SHP77 treated with DMSO at 0.1 percent for 48 hours (cell line): ENCODE measurements around the gene CARD10.
"Not testable (repeated sequence)": the region's sequence is repeated elsewhere in the genome, so short reads cannot be mapped to it uniquely, and the experiment has no call there.

Experiments
- DNase-seq: peaks from one replicate; lab custom pipeline; 2025; lab: John Stamatoyannopoulos, UW

The CARD10 gene

DNA sequence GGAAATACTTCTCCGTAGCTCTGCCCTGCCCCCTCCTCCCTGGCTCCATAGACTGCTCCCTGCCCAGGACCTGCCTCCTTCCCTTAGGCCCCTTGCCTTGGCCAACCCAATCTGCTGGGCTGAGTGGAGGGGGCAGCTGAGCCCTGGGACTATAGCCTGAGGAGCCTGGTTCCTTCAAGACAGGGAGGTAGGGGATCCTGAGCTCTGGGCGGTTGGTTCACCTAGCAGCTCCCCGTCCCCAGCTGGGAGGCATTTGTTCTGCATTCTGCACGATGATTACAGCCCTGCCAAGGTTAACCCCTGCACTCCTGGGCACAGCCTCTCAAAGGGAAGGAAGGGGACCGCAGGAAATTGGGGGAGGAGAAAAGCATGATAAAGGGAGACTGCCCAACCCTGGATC lies 37.5 kb upstream of the CARD10 start:
- DNase-seq, result no peak

GRCh38 chr22:37555029-37555428 lies 35.8 kb upstream of the CARD10 start:
- DNase-seq, result no peak

GRCh38 chr22:37553725-37554124 lies 34.5 kb upstream of the CARD10 start:
- no peak for DNase-seq

DNA sequence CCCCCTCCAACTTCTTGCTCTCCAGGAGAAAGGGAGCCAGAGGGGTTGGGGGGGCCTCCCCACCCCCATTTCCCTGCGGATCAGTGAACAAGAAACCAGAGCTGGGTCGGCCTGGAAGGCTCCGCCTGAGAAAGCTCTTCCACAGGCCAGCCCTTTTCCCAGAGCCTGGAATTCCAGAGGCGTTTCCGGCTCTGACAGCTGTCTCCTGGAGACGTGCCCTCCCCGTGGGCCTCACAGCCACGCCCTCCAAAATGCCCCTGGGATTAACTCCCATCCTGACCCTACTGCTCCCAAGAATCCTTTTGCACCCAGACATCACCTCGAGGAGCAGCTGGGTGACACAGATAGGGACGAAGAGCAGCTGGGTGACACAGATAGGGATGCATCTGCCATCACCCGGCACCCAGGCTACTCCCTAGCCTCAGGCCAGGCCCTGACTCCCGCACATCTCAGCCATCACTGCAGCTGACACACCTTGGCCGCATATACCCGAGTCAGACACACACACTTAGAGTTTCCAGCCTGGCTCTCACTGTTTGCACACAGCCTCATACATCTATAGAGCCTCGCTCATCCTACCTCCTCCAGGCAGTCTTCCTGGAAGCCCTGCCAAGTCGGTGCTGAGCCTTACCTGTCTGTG lies 33.4 kb upstream of the CARD10 start:
- no peak for DNase-seq

DNA sequence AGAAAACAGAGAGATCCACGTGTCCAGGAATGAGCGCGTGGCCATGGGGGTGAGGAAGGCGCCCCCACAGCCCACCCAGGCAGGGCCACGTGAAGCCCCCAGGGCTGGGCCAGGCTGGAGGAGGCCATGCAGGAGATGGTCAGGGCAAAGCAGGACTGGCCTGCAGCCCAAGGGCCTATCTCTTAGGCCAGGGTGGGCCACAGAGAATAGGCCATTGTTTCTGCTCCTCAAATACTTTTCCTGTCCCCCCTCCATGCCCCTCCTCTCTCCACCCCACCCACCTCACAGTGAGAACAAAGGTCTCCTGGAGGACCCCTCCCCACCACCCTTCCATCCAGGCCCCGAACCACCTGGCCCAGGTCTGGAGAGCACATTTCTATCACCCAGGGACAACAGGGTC lies 32.8 kb upstream of the CARD10 start:
- DNase-seq, result no peak

DNA sequence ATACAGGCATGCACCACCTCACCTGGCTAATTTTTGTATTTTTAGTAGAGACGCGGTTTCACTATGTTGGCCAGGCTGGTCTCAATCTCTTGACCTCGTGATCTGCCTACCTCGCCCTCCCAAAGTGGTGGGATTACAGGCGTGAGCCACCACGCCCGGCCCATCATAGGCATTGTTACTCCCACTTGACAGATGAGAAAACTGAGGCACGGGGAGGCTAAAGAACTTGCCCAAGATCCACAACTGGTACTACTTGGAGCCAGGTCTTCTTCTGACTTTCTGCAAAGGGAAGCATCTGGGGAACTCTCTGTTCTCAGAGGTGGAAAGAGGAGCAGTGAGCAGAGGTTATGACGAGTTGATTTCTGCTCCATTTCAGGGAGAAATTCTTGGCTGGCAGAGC lies 31.7 kb upstream of the CARD10 start:
- not testable (repeated sequence) for DNase-seq

- peak; percentile 22 for DNase-seq
Observed at GRCh38 chr22:37549704-37550059, 30.5 kb upstream of the CARD10 start.

DNA sequence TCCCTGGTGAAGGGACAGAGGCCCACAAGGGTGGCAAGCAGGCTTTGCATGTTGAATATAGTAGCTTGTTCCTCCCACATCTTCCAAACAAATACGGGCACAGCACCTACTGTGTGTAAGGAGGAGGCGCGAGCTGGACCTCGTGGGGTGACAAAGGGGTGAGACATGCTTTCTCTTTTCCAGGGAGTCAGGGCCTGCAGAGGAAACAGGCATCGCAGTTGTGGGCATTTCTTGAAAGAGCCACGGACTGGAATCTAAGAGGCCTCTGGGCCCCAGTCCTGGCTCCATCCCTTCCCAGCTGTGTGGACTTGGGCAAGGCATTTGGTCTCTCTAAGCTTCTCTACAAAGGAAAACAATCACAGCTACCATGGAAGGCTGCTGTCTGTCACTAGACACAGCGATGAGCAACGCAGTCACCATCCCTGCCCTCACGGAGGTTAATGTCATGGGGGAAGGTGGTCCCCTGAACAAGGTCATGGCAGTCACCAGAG lies 28.1 kb upstream of the CARD10 start:
- no peak for DNase-seq

- DNase-seq, result no peak
Observed at GRCh38 chr22:37546437-37547250, 27.4 kb upstream of the CARD10 start.

- no peak for DNase-seq
Observed at GRCh38 chr22:37545703-37546436, 26.7 kb upstream of the CARD10 start.

DNA sequence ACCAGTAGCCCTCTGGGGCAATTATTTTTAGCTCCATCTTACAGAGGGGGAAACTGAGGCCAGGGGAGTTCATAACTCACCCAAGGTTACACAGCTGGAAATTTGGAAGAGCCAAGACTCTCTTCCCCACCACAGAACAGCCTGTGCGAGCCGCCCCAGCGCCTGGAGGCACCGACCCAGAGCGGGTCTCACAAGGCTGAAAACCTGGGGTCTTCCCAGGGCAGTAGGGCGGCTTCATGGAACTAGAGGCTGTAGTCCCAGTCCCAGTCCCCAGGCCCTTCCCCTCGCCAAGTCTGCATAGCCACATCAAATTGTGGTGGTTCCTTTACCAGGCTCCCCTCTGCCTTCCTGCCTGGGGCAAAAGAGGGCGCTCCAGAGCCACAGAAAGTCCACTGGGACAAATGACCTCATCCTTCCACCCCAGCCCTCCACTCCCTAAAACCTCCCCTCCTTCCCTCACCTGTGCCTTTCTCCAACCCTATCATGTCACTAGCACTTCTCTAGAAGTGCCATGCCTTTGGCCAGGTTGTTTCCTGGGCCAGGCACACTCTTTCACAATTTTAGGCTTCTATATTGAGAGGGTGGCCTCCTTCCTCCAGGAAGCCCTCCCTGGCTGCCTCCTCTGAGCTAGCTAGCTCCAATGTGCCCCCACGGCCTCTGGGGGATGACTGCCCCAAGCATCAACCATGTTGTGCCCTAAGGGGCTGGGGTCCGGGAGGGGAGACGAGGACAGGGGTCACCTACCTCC lies 25.9 kb upstream of the CARD10 start:
- peak; percentile 9 for DNase-seq

GRCh38 chr22:37542959-37543358 lies 23.7 kb upstream of the CARD10 start:
- no peak for DNase-seq

- DNase-seq, result not testable (repeated sequence)
Observed at GRCh38 chr22:37542416-37542815, 23.2 kb upstream of the CARD10 start.

GRCh38 chr22:37539790-37540189 lies 20.6 kb upstream of the CARD10 start:
- not testable (repeated sequence) for DNase-seq

DNA sequence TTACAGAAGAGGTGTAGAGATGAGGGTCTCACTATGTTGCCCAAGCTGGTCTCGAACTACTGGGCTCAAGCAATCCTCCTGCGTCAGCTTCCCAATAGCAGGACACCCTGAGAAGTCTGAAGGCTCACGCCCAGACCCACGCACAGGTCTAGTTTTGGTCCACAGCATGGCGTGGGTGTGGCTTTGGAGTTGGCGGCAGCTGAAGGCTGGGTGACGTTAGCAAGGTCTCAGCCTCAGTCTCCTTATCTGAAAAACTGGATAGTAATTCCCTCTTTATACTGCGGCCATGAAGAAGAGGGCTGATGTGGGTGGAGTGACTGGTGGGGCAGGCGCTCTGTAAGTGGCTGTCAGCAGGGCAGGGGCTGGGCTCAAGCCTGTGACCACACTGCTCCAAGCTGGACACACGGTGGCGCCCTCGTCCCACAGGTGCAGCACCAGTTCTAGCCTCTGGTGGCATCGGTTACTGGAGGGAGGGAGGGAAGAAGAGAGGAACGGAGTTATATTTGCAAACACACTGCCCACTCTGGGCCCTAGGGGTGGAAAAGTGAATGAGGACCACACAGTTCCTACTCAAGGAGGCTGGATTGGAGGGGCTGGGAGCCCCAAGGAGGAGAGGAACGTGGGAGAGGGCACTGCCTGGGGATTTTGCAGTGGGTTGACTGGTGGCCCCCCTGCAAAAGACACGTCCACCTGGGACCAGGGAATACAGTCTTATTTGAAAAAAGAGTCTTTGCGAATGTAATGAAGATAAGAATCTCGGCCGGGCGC lies 19.6 kb upstream of the CARD10 start:
- DNase-seq, result peak; percentile 80

DNA sequence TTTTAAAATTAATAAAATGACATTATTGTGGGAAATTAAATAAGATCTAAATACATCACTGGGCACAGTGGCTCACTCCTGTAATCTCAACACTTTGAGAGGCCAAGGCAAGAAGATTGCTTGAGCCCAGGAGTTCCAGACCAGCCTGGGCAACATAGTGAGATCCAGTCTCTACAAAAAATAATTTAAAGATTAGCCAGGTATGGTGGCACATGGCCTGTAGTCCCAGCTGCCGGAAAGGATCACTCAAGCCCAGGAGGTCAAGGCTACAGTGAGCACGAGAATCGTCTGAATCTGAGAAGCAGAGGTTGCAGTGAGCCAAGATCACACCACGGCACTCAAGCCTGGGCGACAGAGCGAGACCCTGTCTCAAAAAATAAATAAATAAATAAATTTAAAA lies 15.9 kb upstream of the CARD10 start:
- no peak for DNase-seq

- DNase-seq, result no peak
Observed at GRCh38 chr22:37534445-37534844, 15.2 kb upstream of the CARD10 start.

GRCh38 chr22:37533995-37534394 lies 14.8 kb upstream of the CARD10 start:
- DNase-seq, result no peak

DNA sequence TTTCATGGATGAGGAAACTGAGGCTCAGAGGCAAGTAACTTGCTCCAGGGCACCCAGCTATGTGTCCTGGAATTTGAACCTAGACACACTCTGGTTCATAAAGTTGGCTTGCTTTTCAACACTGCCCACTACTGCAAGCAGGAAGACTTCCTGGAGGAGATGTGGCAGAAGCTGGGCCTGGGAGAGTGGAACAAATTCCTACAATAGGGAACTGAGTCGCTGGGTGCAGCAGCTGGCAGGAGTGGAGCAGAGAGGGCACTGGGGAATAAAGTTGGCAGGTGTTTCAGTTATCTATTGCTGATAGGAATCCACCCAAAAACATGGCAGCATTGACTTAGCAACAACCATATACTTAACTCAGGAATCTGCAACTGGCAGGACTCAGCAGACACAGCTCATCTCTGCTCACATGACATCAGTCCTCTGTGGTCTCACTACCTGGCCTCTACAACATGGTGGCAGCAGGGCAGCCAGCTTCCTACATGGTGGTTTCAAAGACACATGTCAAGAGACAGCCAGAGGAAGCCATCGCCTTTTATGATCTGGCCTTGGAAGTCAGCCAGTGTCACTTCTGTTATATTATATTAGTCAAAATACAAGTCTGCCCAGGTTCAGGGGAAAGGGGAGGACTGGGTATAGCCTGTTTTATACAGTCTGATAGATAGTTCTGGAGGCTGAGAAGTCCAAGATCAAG lies 10.6 kb upstream of the CARD10 start:
- DNase-seq, result no peak

GRCh38 chr22:37527952-37528351 lies 8.7 kb upstream of the CARD10 start:
- DNase-seq, result not testable (repeated sequence)
